WERI-Rb-1 (cell line): ENCODE measurements around the gene EZR.
"Not testable (repeated sequence)": the region's sequence is repeated elsewhere in the genome, so short reads cannot be mapped to it uniquely, and the experiment has no call there.

Experiments
- DNase-seq: peaks from one replicate; pipeline ENCODE4 v3.0.0-alpha.2; 2020
- H3K27ac ChIP-seq: fragments of 250-450 bp; sonication (Bioruptor Pico); 2 replicates; pipeline ENCODE4 v1.5.1; 2020; ENCODE audit warnings: mild to moderate bottlenecking, moderate library complexity
- H3K27me3 ChIP-seq: fragments of 250-450 bp; sonication (Bioruptor Pico); 2 replicates; pipeline ENCODE4 v1.5.1; 2021; ENCODE audit warnings: mild to moderate bottlenecking, low read depth, moderate library complexity; ENCODE audit not compliant: insufficient read depth, severe bottlenecking
- H3K36me3 ChIP-seq: fragments of 250-450 bp; sonication (Bioruptor Pico); 2 replicates; pipeline ENCODE4 v1.5.1; 2020; ENCODE audit warnings: mild to moderate bottlenecking, moderate library complexity
- H3K4me3 ChIP-seq: 2 replicates; pipeline ENCODE4 v1.5.1; 2011; ENCODE audit warnings: low read depth, mild to moderate bottlenecking, control low read depth, low read length
- H3K9me3 ChIP-seq: fragments of 250-450 bp; sonication (Bioruptor Pico); 2 replicates; pipeline ENCODE4 v1.5.1; 2021; ENCODE audit warnings: mild to moderate bottlenecking, moderate library complexity; ENCODE audit not compliant: severe bottlenecking
- CTCF ChIP-seq: IDR thresholded peaks from 2 replicates; pipeline ENCODE4 v1.5.1; 2011; ENCODE audit warnings: low read depth, mild to moderate bottlenecking, control low read depth, inconsistent platforms, low read length

The EZR gene

GRCh38 chr6:158839796-158840195, 20.6 kb upstream of the EZR start:
- no peak for TF ChIP-seq CTCF
- no peak overlapping the region for H3K4me3 ChIP-seq
- H3K27me3 ChIP-seq, result no peaks in the 10 kb centered on the region
- no peak overlapping the region for H3K27ac ChIP-seq
- H3K9me3 ChIP-seq, result no peaks in the 10 kb centered on the region
- no peak for DNase-seq
- no peaks in the 10 kb centered on the region for H3K36me3 ChIP-seq

GRCh38 chr6:158838790-158839189, 19.6 kb upstream of the EZR start:
- not testable (repeated sequence) for H3K4me3 ChIP-seq, H3K27ac ChIP-seq, H3K9me3 ChIP-seq, H3K36me3 ChIP-seq, DNase-seq, H3K27me3 ChIP-seq

- H3K36me3 ChIP-seq, result no peaks in the 10 kb centered on the region
- no peak overlapping the region for H3K4me3 ChIP-seq
- H3K27me3 ChIP-seq, result no peaks in the 10 kb centered on the region
- H3K27ac ChIP-seq, result no peak overlapping the region
- no peak for DNase-seq
- H3K9me3 ChIP-seq, result no peaks in the 10 kb centered on the region
- TF ChIP-seq CTCF, result no peak
Observed at GRCh38 chr6:158837684-158838625, 18.8 kb upstream of the EZR start.

GRCh38 chr6:158836625-158837311, 17.6 kb upstream of the EZR start:
- DNase-seq, result no peak
- Histone ChIP-seq H3K9me3 (no peaks in the 10 kb centered on the region), H3K4me3 (no peak overlapping the region), H3K36me3 (no peaks in the 10 kb centered on the region), H3K27ac (no peak overlapping the region), H3K27me3 (no peaks in the 10 kb centered on the region)
- TF ChIP-seq CTCF, result no peak

GRCh38 chr6:158835616-158836221, 16.6 kb upstream of the EZR start:
- Histone ChIP-seq H3K36me3 (no peaks in the 10 kb centered on the region), H3K27ac (peak overlapping the region; percentile 29), H3K4me3 (peak overlapping the region; percentile 34), H3K9me3 (no peaks in the 10 kb centered on the region), H3K27me3 (no peaks in the 10 kb centered on the region)
- DNase-seq, result peak; percentile 70
- TF ChIP-seq CTCF, result no peak
